ENCODE results near the gene ANKRD9.
"Not testable (repeated sequence)": the region's sequence is repeated elsewhere in the genome, so short reads cannot be mapped to it uniquely, and the experiment has no call there.

The ANKRD9 gene, protein sequence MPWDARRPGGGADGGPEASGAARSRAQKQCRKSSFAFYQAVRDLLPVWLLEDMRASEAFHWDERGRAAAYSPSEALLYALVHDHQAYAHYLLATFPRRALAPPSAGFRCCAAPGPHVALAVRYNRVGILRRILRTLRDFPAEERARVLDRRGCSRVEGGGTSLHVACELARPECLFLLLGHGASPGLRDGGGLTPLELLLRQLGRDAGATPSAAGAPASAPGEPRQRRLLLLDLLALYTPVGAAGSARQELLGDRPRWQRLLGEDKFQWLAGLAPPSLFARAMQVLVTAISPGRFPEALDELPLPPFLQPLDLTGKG

DNA sequence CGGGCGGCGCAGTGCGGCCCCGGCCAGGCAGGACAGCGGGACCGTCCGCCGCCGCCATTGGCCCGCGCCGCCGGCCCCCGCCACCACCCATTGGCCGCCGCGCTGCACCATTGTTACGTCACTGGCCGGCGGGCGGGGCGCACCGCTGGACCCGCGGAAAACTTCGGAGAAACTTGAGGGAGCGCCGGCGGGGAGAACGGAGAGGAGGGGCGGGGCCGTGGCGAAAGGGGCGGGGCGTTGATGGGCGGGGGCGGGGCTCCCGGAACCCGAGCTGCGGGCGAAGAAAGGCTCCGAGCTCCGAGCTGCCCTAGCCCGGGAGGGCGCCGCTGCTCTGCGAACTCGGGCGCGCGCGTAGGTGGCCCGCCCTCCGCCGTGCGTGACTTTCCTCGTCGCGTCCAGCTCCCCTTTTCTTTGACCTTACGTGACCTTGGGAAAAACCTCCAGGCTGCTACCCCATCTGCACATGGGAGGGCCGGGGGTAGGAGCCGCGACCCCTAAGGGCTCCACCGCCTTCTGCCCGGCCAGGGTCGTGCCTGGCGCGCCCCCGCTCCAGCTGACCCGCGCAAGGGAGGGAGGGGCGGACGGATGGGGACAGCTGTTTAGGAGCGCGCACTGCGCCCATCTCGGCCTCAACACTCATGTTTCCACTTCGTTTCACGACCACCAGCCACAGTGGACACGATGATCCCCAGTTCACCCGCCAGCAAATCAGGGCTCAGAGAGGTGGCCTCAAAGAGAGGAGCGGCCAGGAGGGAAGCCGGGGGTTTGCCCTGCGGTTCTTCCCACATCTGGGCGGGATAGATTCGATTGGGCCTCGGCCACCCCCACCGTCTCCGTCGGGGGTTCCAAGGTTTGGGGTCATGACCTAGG is at the start of gene ANKRD9:
Gene ANKRD9, minus strand, starts transcription at position 31 of the 870 bp plus-strand sequence. CDS start 1,887 bp downstream, outside the sequence.
- peak; percentile 93 for DNase-seq

DNA sequence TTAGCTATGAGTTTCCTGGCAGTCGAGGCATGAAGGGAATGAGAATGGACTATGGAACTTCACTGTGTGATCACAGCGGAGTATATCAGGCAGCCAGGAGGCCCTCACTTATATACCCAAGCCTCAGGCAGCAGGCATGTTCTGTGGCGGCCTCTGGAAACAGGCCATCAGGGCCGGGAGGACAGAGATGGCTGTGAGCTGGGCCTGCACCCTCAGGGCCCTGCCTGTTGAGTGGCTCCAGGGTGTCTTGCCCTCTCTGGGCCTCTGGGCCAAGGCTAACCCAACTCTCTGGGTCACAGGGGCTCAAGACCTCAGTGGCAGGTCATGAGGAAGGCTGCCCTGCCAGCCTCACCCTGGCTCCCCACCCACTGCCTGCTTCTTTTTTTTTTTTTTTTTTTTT is 49.0 kb upstream of the ANKRD9 start:
- DNase-seq, result no peak

DNA sequence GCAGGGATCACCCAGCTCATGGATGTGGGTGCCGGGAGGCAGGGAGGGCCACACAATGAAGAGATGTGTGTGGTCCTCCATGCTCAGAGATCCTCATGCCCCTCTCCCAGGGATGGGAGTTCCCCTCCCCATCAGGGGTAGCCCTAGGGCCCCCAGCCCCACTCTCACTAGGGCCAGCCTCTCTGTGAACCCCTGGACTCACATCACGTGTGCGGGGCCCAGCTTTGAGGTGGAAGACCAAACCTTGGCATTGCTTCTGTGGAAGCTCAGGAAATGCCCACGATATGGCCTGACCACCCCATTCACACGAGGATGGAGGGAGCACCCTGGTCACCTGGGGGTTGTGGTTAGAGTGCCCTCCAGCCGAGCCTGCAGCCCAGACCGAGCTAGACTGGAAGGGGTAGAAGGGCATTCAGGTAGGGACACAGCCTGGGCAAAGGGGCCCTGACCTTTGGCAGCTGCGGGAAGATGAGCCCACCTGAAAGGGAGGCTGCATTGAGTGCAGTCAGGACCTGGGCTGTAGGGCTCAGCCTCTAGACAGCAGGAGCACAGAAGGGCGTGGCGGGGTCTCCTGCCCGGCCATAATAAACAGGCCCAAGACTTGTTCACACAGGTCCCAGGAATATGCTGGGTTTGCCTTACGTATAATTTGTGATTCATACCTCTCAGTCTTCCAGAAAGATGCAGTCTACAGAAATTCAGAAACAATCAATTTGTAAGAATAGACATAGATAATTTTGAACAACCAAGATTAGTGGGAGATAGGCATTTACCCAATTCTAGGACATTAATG is 48.1 kb upstream of the ANKRD9 start:
- no peak for DNase-seq

DNA sequence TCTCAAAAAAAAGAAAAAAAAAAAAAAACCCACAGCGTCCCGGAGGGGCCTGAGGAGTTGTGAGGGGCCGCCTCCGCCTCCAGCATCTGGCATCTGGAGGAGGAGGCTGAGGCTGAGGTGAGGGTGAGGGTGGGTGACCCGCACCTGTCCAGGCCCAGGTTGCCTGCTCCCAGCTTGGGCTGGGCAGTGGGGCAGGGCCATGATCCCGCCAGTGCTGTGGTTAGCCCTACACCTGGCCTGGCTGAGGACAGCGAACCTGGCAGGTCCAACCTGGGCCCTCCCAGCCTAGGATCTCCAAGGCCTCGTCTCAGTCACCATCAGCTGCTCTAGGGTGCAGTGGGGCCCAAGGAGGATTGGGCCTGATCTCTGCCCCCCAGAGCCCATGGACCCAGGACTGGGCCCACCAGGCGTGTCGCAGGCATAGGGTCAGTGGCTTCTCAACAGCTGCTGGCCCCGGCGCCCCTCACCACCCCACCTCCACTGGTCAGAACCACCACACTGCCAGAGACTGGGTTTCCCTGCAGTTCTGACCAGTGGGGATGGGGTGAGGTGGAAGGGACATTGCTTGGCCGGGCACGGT is 46.6 kb upstream of the ANKRD9 start:
- no peak for DNase-seq

DNA sequence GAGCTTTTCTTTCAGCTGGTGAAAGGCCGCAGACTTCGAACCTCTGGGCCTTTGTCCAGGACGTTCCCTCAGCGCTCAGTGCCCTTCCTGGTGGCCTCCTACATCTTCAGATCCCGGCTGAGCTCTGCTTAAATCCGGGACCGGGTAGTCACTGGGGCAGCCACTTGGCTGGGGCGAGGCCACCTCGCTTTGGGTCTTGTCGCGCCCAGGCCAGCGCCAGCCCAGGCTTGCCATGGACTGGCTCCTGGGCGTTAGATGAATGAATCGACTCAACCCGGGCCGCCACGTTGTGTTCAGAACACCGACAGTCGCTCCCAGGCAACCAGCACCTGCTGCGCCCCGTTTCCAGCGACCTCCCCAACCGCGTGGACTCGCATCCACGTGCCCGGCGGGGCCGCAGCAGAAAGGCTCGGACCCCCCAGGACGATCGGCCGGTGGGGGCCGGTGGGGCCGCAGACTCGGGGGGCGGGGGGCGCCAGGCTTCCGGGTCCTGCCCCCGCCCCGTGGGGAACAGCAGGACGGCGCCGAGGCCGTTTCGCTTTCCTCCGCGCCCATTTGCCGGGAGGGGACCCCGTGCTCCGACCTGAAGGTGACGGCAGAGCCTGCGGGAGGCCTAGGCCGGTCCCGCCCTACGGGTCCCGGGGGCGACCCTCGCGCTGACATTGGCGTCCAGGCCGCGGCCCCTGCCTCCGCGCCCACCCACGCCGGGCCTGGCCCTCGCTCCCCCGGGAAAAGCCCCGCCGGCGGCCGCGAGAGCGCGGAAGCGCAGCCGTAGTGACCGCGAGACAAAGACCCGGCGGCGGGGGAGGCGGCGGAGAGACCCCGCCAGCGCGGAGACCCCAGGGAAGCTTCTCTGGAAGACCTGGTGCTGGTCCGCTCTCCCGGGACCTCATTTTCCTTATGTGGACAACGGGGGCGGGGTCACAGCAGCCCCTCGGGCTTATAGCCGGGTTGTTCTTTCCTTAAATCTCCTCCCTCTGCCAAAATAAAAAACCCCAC is 45.5 kb upstream of the ANKRD9 start:
- peak; percentile 68 for DNase-seq

DNA sequence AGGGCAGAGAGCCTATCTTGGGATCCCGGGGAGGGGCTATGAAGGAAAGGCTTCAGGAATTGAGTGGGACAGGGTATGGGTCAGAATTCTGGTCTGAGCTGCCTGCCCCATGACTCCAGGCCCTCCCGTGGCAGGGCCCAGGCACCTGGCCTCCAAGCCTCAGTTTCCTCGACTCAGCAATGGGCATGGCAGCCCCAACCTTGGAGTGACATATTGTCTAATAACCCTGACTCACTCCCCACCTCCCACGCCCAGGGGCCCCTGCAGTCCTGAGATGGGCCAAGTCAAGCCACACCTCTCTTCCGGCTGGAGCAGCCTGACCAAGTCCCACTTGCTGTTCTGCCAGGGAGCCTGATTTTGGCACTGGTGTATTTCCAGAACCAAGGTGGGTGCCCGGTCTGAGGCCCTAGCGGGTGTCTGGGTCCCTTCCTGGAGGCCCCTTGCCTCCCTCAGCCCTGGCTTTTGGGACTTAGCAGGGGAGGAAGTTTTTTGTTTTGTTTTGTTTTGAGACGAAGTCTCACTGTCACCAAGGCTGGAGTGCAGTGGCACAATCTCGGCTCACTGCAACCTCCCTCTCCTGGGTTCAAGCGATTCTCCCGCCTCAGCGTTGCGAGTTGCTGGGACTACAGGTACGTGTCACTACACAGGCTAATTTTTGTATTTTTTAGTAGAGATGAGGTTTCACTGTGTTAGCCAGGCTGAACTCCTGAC is 42.6 kb upstream of the ANKRD9 start:
- DNase-seq, result no peak

DNA sequence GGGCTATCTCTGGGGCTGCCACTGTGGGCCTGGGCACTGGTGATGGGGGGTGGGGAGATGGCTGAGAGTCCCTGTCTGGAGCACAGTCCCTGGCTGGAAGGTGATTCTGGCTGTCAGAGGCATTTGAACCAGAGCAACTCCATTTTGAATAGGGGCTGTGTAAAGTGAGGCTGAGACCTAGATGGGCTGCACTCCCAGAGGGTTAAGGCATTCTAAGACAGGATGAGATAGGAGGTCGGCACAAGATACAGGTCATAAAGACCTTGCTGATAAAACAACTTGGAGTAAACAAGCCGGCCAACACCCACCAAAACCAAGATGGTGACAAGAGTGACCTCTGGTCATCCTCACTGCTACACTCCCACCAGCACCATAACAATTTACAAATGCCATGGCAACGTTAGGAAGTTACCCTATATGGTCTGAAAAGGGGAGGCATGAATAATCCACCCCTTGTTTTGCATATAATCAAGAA is 41.4 kb upstream of the ANKRD9 start:
- not testable (repeated sequence) for DNase-seq

DNA sequence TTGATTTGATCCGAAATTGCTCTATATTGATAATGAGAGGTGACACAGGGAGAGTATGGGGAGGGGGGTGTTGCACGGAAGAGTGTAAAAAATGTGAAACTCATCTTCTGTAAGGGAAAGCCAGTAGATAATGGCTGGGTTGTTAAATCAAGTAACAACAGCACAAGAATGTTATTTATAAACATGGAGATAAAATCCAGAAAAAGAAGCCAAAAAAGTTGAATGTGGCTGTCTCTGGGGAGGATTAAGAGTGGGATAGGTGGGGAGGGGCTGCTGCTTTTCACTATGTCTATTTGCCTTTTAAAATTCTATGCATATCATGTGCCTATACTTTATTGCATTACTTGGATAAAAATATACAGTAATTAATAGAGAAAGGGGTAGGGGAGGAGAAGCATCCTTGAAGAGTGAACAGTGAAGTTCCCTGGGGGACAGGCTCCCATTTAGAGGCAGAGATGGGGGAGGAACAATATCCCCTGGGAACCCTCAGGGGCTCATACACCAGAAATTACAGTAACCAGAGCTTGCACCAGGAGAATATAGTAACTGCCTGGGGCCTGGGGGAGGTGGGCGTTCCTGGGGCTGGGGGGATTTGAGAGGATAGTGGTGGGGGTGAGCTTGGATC is 39.2 kb upstream of the ANKRD9 start:
- DNase-seq, result no peak

DNA sequence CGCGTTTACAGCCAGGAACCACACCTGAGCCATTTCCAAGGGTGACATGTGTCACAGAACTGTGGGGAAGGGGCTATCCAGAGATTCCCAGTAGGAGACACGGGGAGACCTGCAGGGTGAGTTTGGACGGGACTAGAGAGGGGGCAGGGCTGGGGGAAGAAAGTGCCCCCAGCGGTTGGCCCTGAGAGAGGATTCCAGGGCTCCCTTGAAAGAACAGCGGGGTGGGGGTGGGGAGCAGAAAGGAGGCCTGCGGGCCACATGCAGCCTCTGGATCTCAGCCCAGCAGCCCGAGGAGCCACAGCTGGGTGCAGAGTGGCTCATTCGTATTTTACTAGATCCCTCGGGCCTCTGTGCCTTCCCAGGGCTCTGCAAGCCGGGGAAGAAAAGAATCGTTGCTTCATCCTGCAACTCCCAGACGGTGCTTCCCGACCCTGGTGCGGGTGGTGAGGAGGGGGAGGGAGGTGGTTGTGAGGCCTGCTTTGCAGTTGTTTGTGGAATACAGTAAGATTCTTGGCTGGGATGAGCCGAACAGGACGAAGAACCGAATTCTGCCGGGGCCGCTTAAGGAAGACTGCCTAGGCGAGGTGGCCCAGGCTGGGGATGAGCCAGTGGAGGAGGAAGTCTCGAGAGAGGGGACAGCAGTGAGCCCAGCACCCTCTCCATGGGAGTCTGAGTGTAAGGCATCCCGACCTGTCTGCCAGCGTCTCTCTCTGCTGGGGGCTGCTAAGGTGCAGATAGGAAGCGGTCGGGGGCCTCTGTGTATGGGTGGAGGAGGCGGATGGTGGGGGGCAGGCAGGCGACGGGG is 36.1 kb upstream of the ANKRD9 start:
- no peak for DNase-seq

DNA sequence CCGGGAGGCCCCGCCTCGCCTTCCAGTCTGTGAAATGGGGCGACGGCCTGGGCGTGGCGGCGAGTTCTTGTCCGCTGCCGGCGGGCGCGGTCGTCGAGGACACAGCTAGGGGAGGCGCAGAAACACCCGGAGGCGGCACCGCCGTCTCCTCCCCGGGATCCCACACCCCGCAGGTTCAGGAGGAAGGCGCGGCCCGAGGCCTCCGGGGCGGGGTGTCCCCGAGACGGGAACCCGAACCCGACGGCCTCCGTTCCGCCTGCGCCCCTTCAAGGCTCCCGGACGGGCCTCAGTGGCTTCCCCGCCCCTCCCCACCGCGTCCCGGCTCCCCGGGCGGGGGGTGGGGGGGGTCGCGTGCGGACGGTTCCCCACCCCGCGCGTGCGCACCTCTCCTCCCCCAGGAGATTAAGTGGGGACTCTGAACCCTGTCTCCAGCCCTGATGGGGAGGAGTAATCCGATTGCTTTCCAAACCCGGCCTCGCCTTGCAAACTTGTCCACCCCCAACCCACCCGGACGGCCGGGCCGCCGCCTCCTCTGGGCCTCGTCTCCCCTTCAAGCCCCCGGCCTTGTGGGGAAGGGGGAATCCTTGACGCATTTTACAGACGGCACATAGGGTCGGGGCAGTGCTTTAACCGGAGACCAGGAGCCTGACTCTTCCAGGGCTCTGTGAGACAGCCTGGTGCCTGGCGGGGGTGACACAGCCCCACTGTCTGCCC is 35.3 kb upstream of the ANKRD9 start:
- peak; percentile 24 for DNase-seq

DNA sequence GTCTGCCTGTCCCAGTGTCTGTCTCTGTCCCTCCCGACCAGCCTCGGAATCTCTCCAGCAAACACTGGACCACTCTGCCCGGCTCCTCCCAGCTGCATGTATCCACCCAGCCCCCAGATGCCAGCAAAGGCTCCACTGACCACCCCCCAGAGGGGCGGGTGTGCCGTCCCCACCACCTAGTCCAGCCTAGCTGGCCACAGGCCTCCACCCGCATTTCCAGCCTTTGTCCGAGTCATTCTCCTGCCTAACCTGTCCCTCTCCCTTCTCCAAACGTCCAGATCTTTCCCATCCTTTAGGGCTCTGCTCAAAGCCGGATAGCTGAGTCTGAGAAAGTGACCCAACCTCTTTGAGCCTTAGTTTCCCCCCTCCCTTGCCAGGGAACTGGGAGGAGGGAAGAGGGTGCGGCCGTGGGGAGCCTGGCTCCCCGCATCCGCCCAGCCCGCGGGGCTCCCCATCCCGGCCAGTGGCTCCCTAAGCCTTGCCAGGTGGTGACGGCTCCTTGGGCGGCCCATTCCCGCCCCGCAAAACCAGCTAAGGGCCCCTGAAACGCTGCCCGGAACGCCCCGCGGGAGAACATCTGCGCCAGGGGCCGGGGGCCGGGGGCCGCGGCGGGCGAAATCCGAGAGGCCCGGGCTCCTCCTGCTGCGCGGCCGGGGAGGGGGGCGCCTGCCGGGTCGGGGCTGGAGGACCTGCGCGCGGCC is 34.6 kb upstream of the ANKRD9 start:
- no peak for DNase-seq

DNA sequence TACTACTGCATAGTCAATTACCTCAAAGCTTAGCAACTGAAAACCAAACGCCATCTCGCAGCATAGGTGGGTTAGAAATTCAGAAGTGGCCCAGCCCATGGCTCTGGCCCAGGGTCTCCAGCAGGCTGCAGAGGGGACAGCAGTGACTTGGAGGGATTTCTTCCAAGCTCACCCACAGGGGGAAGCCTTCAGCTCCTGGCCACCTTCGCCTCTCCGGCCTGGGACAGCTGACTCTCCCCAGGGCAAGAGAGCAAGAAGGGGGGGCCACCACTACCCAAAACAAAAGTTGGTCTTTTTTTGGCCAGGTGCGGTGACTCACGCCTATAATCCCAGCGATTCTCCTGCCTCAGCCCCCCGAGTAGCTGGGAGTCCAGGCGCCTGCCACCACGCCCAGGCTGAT is 32.2 kb upstream of the ANKRD9 start:
- DNase-seq, result no peak

DNA sequence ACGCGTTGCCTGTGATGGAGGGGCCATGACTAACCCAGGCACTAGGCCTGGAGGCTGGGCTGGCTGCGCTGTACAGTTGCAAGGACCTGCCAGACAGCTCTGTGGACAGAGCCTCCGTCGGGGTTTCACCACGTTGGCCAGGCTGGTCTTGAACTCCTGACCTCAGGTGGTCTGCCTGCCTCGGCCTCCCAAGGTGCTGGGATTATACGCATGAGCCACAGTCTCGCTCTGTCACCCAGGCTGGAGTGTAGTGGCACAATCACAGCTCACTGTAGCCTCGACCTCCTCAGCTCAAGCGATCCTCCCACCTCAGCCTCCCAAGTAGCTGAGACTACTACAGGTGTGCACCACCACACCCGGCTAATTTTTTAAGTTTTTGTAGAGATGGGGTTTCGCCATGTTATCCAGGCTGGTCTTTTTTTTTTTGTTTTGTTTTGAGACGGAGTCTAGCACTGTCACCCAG is 31.5 kb upstream of the ANKRD9 start:
- DNase-seq, result not testable (repeated sequence)

DNA sequence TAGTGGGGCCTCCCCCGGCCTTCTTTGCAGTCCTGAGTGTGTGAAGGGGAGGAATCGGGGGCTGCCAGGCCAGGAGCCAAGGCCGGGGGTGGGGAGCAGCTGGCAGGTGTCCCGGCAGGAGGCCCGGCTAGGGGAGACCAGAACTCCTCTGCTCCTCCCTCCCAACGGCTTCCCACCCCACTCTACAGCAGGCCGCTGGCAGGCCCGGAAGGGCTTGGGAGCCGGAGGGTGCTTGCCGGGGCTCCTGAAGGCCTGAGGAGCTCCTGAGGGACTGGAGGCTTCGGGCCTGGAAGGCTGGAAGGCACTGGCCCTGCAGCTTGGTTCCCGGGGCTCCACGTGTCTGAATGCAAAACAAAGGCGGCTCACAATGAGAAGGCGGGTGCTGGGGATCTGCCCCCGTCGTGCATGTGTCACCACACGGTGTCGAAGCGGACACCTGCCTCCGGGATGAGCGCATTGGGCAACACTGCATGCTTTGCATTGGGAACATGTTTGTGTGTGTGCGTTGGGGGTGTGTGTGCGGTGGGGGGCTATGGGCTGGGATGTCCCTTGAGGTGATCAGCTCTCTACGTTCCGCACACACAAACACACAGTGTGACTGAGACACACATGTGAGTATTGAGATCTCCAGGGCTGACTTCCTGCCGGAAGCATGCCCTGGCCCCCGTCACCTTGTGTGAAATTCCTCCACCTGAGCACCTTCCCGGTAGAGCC is 30.9 kb upstream of the ANKRD9 start:
- no peak for DNase-seq

DNA sequence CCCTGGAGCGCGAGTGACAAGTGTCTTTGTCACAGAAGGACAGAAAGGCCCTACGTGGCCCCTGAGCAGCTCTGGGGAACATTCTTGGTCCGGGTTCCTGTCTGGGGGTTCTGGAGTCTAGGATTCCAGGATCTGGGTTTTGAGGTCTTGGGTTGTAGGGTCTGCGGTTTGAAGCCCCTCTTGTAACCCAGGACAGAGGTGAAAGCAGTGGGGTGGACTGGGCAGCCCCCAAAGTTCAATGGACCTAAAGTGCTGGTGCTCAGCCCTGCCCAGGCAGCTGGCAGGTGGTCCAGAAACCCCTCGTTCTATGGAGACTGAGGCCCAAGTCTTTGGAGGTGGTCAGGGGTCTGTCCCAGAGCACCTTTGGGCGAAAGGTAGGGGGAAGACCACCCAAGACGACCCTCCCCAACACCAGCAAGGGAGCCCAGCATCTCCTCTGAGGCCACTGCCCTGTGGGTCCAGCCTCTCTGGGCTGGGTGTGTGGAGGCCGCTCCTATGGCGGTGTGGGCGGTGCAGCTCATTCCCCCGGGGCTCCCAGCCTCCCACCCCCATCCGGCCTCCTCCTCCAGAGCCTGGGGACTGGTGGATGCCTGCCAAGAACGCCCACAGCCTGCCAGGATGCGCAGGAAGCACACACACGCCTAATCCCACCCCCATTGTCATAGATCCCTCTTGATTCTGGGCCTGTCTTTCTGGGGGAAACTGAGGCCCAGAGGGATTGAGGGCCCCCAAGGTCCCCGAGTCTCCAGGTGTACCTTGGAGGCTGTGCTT is 30.2 kb upstream of the ANKRD9 start:
- DNase-seq, result no peak
